ENCODE data around the gene GOT2. TPM values are rescaled to one million over a fixed set of nuclear protein-coding genes. Genes with fewer than 3 reads are reported as not detected.
A peak's percentile ranks its signal among the peaks of the same experiment; 100 is the strongest.
"Not testable (repeated sequence)": the region's sequence is repeated elsewhere in the genome, so short reads cannot be mapped to it uniquely, and the experiment has no call there.

The GOT2 gene
- total RNA-seq = 100 to 1,000 TPM; 135 to 253 (median 195) TPM

DNA sequence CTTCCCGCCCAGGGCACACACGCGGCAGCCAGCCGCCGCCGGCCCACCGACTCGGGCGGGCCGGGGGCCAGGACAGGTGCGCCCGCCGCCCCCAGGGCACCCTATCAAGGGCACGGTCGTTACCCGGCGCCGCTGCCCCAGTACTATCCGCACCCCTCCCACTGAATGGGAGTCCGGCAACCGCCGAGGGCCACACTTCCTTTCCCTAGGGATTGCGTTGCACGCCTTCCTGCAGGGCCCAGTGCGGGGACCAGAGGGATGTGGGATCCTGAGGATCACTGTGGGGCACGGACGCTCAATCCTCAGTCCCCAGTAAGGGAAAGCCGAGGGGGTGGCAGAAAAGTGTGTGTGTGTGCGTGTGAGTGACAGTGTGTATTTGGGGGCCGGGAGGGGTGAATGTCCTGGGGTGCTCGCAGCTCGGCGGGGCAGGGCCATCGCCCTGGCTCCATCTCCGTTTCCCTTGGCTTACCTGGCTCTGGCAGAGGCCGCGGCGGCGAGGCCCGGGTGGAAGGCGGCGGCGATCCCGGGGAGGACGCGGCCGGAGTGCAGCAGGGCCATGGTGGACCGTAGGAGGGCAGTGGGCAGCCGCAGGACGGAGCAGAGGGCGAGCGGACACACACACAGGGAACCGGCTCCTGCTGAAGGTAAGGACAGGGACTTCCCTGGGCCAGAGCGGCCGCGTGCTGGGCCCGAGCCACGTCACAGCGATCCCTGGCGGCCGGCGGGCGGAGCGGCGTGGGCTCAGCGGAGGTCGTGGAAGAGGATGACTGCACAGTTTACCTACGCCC is at the start of gene GOT2:
TSS of gene GOT2 (minus strand) at position 646 of the 788 bp plus-strand sequence. CDS start at position 558, 88 bp downstream.
- Histone ChIP-seq H3K27me3 (no peaks in the 10 kb centered on the region), H3K9me3 (no peaks in the 10 kb centered on the region), H3K4me1 (peaks cover 39 to 43% of the 10 kb centered on the region in 2 donors), H3K27ac (peak within 1 kb of the TSS; percentile 85 to 93 (median 92)), H3K36me3 (no peaks in the 10 kb centered on the region), H3K4me3 (peak within 1 kb of the TSS; percentile 79 to 96 (median 90))
- TF ChIP-seq POLR2A (IDR thresholded peaks at IDR 0.05) = peak; percentile 40 to 56
- TF ChIP-seq, protein P1, sequence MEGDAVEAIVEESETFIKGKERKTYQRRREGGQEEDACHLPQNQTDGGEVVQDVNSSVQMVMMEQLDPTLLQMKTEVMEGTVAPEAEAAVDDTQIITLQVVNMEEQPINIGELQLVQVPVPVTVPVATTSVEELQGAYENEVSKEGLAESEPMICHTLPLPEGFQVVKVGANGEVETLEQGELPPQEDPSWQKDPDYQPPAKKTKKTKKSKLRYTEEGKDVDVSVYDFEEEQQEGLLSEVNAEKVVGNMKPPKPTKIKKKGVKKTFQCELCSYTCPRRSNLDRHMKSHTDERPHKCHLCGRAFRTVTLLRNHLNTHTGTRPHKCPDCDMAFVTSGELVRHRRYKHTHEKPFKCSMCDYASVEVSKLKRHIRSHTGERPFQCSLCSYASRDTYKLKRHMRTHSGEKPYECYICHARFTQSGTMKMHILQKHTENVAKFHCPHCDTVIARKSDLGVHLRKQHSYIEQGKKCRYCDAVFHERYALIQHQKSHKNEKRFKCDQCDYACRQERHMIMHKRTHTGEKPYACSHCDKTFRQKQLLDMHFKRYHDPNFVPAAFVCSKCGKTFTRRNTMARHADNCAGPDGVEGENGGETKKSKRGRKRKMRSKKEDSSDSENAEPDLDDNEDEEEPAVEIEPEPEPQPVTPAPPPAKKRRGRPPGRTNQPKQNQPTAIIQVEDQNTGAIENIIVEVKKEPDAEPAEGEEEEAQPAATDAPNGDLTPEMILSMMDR (IDR thresholded peaks at IDR 0.05 in 4 of 5, conservative IDR thresholded peaks at IDR 0.05 in 1 of 5) = peak; percentile 69 to 93 (median 84)
- in situ Hi-C loops (cut with MboI; ENCODE audit: low sequenced_read_pairs in 4 of 4) = loop anchor here in 1 of 4 donors (25.0 kb wide), 1 partner anchor 222 kb away; the partner anchor contains the start of genes NDRG4 and SETD6
- intact Hi-C loops (cut with DNase I; ENCODE audit: low total_unique reads) = loop anchor here (2.0 to 10.0 kb wide), 4 partner anchors 49 to 339 kb away; partner anchors contain the start of genes GINS3 and SLC38A7
- peak; percentile 68 to 82 for DNase-seq
- peak; percentile 87 to 88 for ATAC-seq

DNA sequence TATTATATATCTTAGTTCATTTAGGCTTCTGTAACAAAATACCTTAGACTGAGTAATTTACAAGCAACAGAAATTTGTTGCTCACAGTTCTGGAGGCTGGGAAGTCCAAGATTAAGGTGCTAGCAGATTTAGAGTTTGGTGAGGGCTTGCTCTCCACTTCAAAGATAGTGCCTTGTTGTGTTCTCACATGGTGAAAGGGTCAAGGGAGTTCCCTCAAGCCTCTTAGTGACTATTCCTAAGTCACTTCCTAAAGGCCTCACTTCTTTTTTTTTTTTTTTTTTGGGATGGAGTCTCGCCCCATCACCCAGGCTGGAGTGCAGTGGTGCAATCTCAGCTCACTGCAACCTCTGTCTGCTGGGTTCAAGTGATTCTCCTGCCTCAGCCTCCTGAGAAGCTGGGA is 45.2 kb upstream of the GOT2 start:
- H3K36me3 ChIP-seq; H3K27me3 ChIP-seq; H3K9me3 ChIP-seq; ATAC-seq; in situ Hi-C loops (cut with MboI; ENCODE audit: low sequenced_read_pairs in 4 of 4); intact Hi-C loops (cut with DNase I; ENCODE audit: low total_unique reads); H3K27ac ChIP-seq; H3K4me3 ChIP-seq; H3K4me1 ChIP-seq; DNase-seq: not testable (repeated sequence)

DNA sequence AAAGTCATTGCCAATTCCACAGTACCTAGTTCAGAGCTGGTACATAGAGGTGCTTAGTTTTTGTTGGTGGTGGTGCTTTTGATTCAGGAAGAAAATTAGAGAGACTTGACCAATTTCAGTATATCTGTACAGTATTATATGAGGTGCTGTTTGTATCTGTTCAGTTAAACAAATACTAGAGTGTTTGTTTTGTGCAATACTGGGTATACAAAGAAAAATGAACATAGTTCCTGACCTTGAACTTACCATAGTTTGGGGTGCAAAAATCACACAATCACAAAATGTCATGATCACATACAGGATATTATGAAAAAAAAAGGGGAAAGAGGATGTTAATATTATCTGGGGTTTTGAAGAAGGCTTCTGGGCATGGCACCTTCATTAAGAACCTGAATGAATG is 39.8 kb upstream of the GOT2 start:
- Histone ChIP-seq H3K4me3 (no peak overlapping the region), H3K27me3 (no peaks in the 10 kb centered on the region), H3K27ac (no peak overlapping the region), H3K36me3 (no peaks in the 10 kb centered on the region), H3K4me1 (no peaks in the 10 kb centered on the region), H3K9me3 (no peaks in the 10 kb centered on the region)
- in situ Hi-C loops (cut with MboI; ENCODE audit: low sequenced_read_pairs in 4 of 4) (loop anchor here in 3 of 4 donors (25.0 kb wide), 1 partner anchor 437 kb away; no protein-coding TSS in a partner anchor), intact Hi-C loops (cut with DNase I; ENCODE audit: low total_unique reads) (no loop called here)
- TF ChIP-seq, protein P1 (IDR thresholded peaks at IDR 0.05 in 4 of 5, conservative IDR thresholded peaks at IDR 0.05 in 1 of 5) = no peak
- TF ChIP-seq POLR2A (IDR thresholded peaks at IDR 0.05) = no peak
- DNase-seq = no peak
- no peak for ATAC-seq

DNA sequence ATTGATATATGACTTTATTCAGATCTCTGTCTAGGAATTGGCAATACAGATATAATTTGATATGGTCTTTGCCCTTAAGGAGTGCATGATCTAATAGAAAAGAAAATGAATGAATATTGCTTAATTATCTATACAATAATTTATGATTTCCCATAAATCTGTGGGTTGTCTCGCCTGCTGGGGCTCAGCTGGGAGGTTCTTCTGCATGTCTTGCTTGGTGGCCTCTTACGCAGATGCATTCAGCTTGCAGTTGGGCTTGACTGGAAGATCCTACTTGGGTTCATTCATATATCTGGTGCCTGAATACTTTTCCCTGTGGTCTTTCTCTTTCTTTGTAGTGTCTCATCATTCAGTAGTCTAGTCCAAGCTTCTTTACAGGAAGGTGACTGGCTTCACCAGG is 34.0 kb upstream of the GOT2 start:
- H3K4me1 ChIP-seq = no peaks in the 10 kb centered on the region
- H3K36me3 ChIP-seq = no peaks in the 10 kb centered on the region
- no peak overlapping the region for H3K27ac ChIP-seq
- DNase-seq (no peak), ATAC-seq (no peak)
- H3K27me3 ChIP-seq = no peaks in the 10 kb centered on the region
- intact Hi-C loops (cut with DNase I; ENCODE audit: low total_unique reads) (no loop called here), in situ Hi-C loops (cut with MboI; ENCODE audit: low sequenced_read_pairs in 4 of 4) (loop anchor here in 3 of 4 donors (25.0 kb wide), 1 partner anchor 431 kb away; no protein-coding TSS in a partner anchor)
- H3K9me3 ChIP-seq = no peaks in the 10 kb centered on the region
- no peak for TF ChIP-seq POLR2A (IDR thresholded peaks at IDR 0.05)
- TF ChIP-seq, protein P1 (IDR thresholded peaks at IDR 0.05 in 4 of 5, conservative IDR thresholded peaks at IDR 0.05 in 1 of 5) = no peak
- no peak overlapping the region for H3K4me3 ChIP-seq

DNA sequence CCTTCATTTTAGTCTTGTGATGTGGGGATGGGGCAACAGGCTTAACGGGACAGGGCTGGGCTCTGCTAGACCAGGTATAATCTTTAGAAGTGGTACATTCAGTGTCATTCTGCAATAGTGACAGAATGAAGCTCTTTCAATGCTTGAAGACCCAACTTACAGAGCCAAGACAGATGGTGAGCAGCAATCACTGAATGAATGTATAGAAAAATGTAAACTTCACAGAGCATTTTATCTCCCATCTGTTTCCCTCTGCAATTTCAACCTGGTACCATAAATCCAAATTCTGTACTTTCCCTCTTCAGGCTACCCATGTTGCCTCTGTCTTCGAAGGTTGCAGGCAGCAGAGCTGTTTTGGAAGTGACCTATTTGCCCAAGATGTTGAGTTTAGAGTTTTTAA is 33.5 kb upstream of the GOT2 start:
- intact Hi-C loops (cut with DNase I; ENCODE audit: low total_unique reads) (no loop called here), in situ Hi-C loops (cut with MboI; ENCODE audit: low sequenced_read_pairs in 4 of 4) (loop anchor here in 3 of 4 donors (25.0 kb wide), 1 partner anchor 430 kb away; no protein-coding TSS in a partner anchor)

More for the DNA sequence above, 33.5 kb upstream of the GOT2 start:
- ATAC-seq = no peak
- Histone ChIP-seq H3K4me3 (no peak overlapping the region), H3K9me3 (no peaks in the 10 kb centered on the region), H3K27me3 (no peaks in the 10 kb centered on the region), H3K4me1 (no peaks in the 10 kb centered on the region), H3K27ac (no peak overlapping the region), H3K36me3 (no peaks in the 10 kb centered on the region)
- no peak for TF ChIP-seq POLR2A (IDR thresholded peaks at IDR 0.05)
- TF ChIP-seq, protein P1 (IDR thresholded peaks at IDR 0.05 in 4 of 5, conservative IDR thresholded peaks at IDR 0.05 in 1 of 5) = no peak
- no peak for DNase-seq

Data from gastrocnemius medialis (tissue), 4 donors.